Kidney glomerular epithelial cell (primary cell): ENCODE data around the gene POP7.

Experiments
- DNase-seq: peaks from one replicate; lab custom pipeline; 2025; lab: John Stamatoyannopoulos, UW

Gene POP7

GRCh38 chr7:100726996-100727761 lies 21.3 kb downstream of the POP7 start:
- DNase-seq, result no peak

- DNase-seq, result no peak
These were observed 22.3 kb downstream of the POP7 start for GRCh38 chr7:100728196-100728595.

GRCh38 chr7:100730136-100730800 lies 24.3 kb downstream of the POP7 start:
- DNase-seq, result no peak

- no peak for DNase-seq
These were observed 26.2 kb downstream of the POP7 start for GRCh38 chr7:100731937-100732636.

- DNase-seq, result no peak
These were observed 29.8 kb downstream of the POP7 start for GRCh38 chr7:100735730-100736129.

GRCh38 chr7:100736671-100737070 lies 30.8 kb downstream of the POP7 start:
- no peak for DNase-seq

- no peak for DNase-seq
These were observed 34.0 kb downstream of the POP7 start for GRCh38 chr7:100739934-100740333.

- no peak for DNase-seq
These were observed 38.7 kb downstream of the POP7 start for GRCh38 chr7:100744605-100745004.

GRCh38 chr7:100745184-100745583 lies 39.3 kb downstream of the POP7 start:
- DNase-seq, result no peak

- no peak for DNase-seq
These were observed 47.1 kb downstream of the POP7 start for GRCh38 chr7:100752994-100753393.

- no peak for DNase-seq
These were observed 47.8 kb downstream of the POP7 start for GRCh38 chr7:100753750-100754149.
